Measurements from ENCODE around the gene IRF6. TPM values are rescaled to one million over a fixed set of nuclear protein-coding genes. Genes with fewer than 3 reads are reported as not detected.

The IRF6 gene
- total RNA-seq, 4 donors from 2014 or later: 0.42 to 1.8 (median 1.4) TPM

DNA sequence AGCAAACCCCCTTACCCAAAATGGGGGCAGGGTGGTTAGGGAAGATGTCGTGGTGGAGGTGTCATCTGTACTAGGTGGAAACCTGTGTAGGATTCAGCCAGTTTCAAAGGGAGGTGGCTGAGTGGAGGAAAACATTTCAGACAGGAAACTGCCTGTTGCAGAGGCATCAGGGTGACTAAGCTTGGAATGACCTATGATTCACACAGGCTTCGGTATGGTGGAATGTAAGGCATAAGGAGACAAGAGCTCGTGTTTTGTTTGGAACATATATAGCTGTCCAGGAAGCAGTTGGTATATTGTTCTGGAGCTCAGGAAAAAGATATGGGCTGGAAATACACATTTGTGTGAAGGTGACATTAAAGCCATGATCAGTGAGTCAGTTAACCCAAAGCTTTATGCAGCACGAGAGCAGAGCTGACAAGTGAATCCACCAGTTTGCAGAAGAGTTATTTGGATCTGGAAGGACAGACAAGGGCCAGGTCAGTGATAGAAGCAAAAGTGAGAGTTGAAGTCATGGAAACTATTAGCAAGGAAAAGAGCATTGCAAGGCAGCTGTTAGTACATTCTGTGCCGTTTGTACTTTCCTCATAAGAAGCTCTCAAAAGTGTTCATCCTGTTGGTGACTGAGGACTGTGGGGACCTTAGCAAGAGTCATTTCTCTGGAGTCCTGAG, 34.1 kb upstream of the IRF6 start:
- peak overlapping the region in 1 of 4 donors; percentile 81 for H3K27ac ChIP-seq
- no peaks in the 10 kb centered on the region for H3K9me3 ChIP-seq
- H3K4me1 ChIP-seq: peaks cover 0 to 5% (median 0%) of the 10 kb centered on the region in 4 donors
- peaks cover 3 to 98% (median 19%) of the 10 kb centered on the region in 3 donors for H3K36me3 ChIP-seq
- H3K4me3 ChIP-seq: no peak overlapping the region
- WGBS, 2 donors: 62% methylated on average over 5 of the region's 5 CpGs
- no peaks in the 10 kb centered on the region for H3K27me3 ChIP-seq
- TF ChIP-seq, protein P1, sequence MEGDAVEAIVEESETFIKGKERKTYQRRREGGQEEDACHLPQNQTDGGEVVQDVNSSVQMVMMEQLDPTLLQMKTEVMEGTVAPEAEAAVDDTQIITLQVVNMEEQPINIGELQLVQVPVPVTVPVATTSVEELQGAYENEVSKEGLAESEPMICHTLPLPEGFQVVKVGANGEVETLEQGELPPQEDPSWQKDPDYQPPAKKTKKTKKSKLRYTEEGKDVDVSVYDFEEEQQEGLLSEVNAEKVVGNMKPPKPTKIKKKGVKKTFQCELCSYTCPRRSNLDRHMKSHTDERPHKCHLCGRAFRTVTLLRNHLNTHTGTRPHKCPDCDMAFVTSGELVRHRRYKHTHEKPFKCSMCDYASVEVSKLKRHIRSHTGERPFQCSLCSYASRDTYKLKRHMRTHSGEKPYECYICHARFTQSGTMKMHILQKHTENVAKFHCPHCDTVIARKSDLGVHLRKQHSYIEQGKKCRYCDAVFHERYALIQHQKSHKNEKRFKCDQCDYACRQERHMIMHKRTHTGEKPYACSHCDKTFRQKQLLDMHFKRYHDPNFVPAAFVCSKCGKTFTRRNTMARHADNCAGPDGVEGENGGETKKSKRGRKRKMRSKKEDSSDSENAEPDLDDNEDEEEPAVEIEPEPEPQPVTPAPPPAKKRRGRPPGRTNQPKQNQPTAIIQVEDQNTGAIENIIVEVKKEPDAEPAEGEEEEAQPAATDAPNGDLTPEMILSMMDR (IDR thresholded peaks at IDR 0.05): no peak
- TF ChIP-seq EP300 (IDR thresholded peaks at IDR 0.05): no peak
- no peak for TF ChIP-seq POLR2A (IDR thresholded peaks at IDR 0.05)
- DNase-seq (ENCODE audit: low spot score in 2 of 2): no peak

DNA sequence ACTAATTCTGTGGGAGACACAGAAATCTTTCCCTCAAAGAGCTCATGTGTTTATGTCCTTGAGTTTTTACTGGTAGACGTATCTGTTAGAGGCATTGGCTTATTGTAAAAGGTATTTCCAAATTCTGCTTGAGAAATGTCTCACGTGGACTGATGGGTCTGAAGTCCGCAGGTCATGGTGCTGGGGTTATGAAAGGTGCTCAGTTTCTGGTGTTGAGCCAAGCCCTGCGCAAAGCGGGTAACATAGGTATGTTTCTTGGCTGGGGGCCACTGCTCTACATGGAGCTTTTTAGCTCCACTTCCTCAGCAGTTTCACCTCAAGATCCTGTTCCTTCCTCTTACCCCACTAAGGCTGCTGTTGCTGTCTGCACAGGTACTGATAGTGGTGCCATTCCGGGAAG, 32.6 kb upstream of the IRF6 start:
- Histone ChIP-seq H3K4me3 (no peak overlapping the region), H3K9me3 (no peaks in the 10 kb centered on the region), H3K4me1 (peaks cover 0 to 5% (median 0%) of the 10 kb centered on the region in 4 donors), H3K27ac (peak overlapping the region in 1 of 4 donors; percentile 66), H3K27me3 (no peaks in the 10 kb centered on the region), H3K36me3 (peaks cover 3 to 100% (median 14%) of the 10 kb centered on the region in 3 donors)
- 89 to 93% methylated on average over 6 of the region's 6 CpGs for WGBS, 2 donors
- TF ChIP-seq, protein P1 (IDR thresholded peaks at IDR 0.05): no peak
- no peak for TF ChIP-seq POLR2A (IDR thresholded peaks at IDR 0.05)
- no peak for TF ChIP-seq EP300 (IDR thresholded peaks at IDR 0.05)
- DNase-seq (ENCODE audit: low spot score in 2 of 2): no peak

DNA sequence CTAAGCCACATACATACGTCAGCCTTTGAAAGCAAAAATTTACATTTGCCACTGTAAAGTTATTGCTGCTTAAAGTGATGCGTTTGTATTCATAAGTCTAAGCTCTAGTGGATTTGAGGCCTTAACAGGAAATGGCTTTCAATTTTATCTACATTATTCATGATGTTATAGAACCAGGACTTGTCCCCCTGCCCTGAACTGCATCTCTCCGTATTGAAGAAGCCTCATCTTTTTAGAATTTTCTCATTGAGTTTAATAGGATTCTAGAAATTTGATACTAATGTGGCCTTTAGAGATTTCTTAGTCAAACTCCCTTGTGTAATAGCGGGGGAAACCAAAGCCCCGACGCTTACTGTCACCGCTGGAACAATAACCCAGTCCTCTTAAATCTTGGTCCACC, 31.7 kb upstream of the IRF6 start:
- Histone ChIP-seq H3K27me3 (no peaks in the 10 kb centered on the region), H3K9me3 (no peaks in the 10 kb centered on the region), H3K4me3 (no peak overlapping the region), H3K36me3 (peaks cover 0 to 100% (median 12%) of the 10 kb centered on the region in 3 donors), H3K4me1 (peaks cover 0 to 5% (median 0%) of the 10 kb centered on the region in 4 donors), H3K27ac (no peak overlapping the region)
- DNase-seq (ENCODE audit: low spot score in 2 of 2): no peak
- TF ChIP-seq EP300 (IDR thresholded peaks at IDR 0.05): no peak
- TF ChIP-seq, protein P1 (IDR thresholded peaks at IDR 0.05): no peak
- no peak for TF ChIP-seq POLR2A (IDR thresholded peaks at IDR 0.05)
- WGBS, 2 donors: 88 to 96% methylated on average over 7 of the region's 7 CpGs

DNA sequence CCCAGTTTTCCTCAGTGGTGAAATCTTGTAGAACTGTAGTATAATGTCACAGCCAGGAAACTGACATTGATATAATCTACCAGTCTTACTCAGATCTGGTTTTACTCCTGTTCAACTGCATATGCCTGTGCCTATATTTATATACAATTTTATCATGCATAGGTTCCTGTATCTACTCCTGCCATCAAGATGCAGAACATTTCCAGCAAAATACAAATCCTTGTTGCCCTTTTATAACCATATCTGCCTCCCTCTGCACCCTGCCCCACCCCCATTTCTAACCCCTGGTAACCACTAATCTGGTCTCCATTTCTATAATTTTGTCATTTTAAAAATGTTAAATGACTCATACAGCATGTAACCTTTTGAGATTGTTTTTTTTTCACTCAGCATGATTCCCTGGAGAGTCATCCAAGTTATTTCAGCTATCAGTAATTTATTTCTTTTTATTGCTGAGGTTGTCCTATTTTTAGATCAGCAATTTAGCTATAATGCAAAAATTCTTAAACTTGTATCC, 29.9 kb upstream of the IRF6 start:
- Histone ChIP-seq H3K9me3 (no peaks in the 10 kb centered on the region), H3K36me3 (peaks cover 0 to 98% (median 8%) of the 10 kb centered on the region in 3 donors), H3K4me1 (peaks cover 0 to 7% (median 0%) of the 10 kb centered on the region in 4 donors), H3K27me3 (no peaks in the 10 kb centered on the region), H3K27ac (no peak overlapping the region), H3K4me3 (no peak overlapping the region)
- no peak for DNase-seq (ENCODE audit: low spot score in 2 of 2)
- TF ChIP-seq, protein P1 (IDR thresholded peaks at IDR 0.05): no peak

DNA sequence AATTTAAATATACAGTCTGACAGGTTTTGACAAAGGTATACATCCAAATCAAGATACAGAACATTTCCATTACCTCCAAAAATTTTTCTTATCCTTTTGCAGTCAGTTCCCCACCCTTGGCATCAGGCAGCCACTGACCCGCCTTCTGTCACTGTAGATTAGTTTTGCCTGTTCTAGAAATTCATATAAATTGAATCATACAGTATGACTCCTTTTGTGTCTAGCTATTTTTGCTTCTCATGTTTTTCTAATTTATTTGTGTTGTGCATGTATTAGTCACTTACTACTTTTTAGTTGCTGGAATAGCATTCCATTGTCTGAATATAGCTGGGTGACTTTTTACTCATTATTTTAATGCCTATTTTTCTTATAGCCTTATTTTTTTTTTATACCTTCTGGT, 25.7 kb upstream of the IRF6 start:
- TF ChIP-seq EP300 (IDR thresholded peaks at IDR 0.05) (no peak), POLR2A (IDR thresholded peaks at IDR 0.05) (no peak)
- TF ChIP-seq, protein P1 (IDR thresholded peaks at IDR 0.05): no peak
- DNase-seq (ENCODE audit: low spot score in 2 of 2): no peak
- Histone ChIP-seq H3K27me3 (no peaks in the 10 kb centered on the region), H3K9me3 (no peaks in the 10 kb centered on the region), H3K4me1 (peaks cover 0 to 30% (median 3%) of the 10 kb centered on the region in 4 donors), H3K36me3 (peaks cover 0 to 63% (median 8%) of the 10 kb centered on the region in 3 donors), H3K4me3 (no peak overlapping the region), H3K27ac (no peak overlapping the region)
- 90 to 97% methylated on average over 1 of the region's 1 CpG for WGBS, 2 donors

Measured in tibial nerve (tissue), 4 donors.